OCI-LY3 (cell line): ENCODE data around the gene OR14I1.

ENCODE experiments used
- EZH2phosphoT487 ChIP-seq: fragments of 200-600 bp; shearing (Covaris generic); IDR thresholded peaks from 2 replicates; pipeline ENCODE4 v1.6.1; 2018; ENCODE audit warnings: antibody characterized with exemption, mixed run types, low read depth
- TF ChIP-seq, protein P1 (sequence below): fragments of 200-600, 300-600 bp; sonication (generic); IDR thresholded peaks from 2 replicates; pipeline ENCODE4 v1.5.1; 2014; ENCODE audit warnings: antibody characterized with exemption, low read length, low read depth

DNA sequence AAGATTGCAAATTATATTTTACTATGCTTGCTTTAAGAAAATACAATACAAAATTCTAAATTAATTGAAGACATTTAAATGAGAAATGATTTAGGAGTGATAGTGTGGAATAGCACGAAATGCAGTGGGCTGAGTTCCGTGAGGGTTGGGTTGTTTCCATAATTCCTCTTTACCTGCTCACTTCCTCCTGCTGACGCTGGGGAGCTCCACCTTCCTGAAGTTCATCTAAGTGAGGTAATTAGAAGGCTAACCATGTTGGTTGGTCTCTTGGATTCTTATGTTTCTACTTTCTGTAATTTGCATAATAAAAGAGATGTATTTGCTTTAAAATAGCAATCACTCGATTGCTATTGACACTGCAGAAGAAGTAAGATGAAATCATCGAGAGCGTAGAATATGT lies 4.7 kb downstream of the OR14I1 start:
- TF ChIP-seq, protein P1, sequence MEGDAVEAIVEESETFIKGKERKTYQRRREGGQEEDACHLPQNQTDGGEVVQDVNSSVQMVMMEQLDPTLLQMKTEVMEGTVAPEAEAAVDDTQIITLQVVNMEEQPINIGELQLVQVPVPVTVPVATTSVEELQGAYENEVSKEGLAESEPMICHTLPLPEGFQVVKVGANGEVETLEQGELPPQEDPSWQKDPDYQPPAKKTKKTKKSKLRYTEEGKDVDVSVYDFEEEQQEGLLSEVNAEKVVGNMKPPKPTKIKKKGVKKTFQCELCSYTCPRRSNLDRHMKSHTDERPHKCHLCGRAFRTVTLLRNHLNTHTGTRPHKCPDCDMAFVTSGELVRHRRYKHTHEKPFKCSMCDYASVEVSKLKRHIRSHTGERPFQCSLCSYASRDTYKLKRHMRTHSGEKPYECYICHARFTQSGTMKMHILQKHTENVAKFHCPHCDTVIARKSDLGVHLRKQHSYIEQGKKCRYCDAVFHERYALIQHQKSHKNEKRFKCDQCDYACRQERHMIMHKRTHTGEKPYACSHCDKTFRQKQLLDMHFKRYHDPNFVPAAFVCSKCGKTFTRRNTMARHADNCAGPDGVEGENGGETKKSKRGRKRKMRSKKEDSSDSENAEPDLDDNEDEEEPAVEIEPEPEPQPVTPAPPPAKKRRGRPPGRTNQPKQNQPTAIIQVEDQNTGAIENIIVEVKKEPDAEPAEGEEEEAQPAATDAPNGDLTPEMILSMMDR = peak; percentile 16; the same call in 1 of the 2 replicates
- TF ChIP-seq EZH2phosphoT487 = no peak
